B cell (primary cell): ENCODE results near the gene B3GAT3. TPM values are rescaled to one million over a fixed set of nuclear protein-coding genes. Genes with fewer than 3 reads are reported as not detected.

Source experiments
- ATAC-seq: fragments of 200-7000 bp; cut with Tn5 transposase; one replicate; pipeline ENCODE4 v1.10.0; 2021; ENCODE audit warnings: low read depth, mild to moderate bottlenecking, moderate number of reproducible peaks, moderate library complexity
- CTCF ChIA-PET: fragments of 350-600 bp; sonication (Branson Sonifier 250); formaldehyde crosslinking; loops from one replicate; lab custom pipeline; 2021; ENCODE audit warnings: antibody characterized with exemption, inconsistent platforms; lab: Charles Lee
- POLR2A ChIA-PET: fragments of 350-600 bp; sonication (Branson Sonifier 250); formaldehyde crosslinking; loops from one replicate; lab custom pipeline; 2021; ENCODE audit warnings: antibody characterized with exemption; lab: Charles Lee
- DNase-seq: peaks from one replicate; pipeline ENCODE4 v3.0.0; 2013
- H2AFZ ChIP-seq: 2 replicates; pipeline ENCODE4 v1.6.1; 2012; ENCODE audit warnings: mild to moderate bottlenecking, low read depth, low read length; ENCODE audit not compliant: insufficient read depth, poor library complexity, severe bottlenecking
- H3K27ac ChIP-seq, 2 donors: 1 replicate in 1 of 2; 2 replicates in 1 of 2; pipeline ENCODE4 v1.5.1; 2012 to 2013; ENCODE audit warnings: low read length in 2 of 2, mild to moderate bottlenecking in 2 of 2, moderate library complexity in 1 of 2
- H3K27me3 ChIP-seq, 4 experiments: fragments of 200-600 bp in 1 of 4; sonication (generic) in 1 of 4; replicated peaks in 1 of 4; 1 replicate in 2 of 4; 2 replicates in 2 of 4; pipeline versions ENCODE4 v1.6.1 to v1.7.0; 2013 to 2016; ENCODE audit warnings: low read length in 3 of 4, mild to moderate bottlenecking in 2 of 4, mixed read lengths in 1 of 4, moderate library complexity in 1 of 4; ENCODE audit not compliant: insufficient read depth in 4 of 4, control insufficient read depth in 3 of 4; ENCODE audit errors: control extremely low read depth in 1 of 4
- H3K36me3 ChIP-seq, 2 experiments: replicated peaks in 1 of 2; 1 replicate in 1 of 2; 2 replicates in 1 of 2; pipeline versions ENCODE4 v1.6.1 to v1.7.1; 2013; ENCODE audit warnings: low read length in 1 of 2; ENCODE audit not compliant: insufficient read depth in 2 of 2, control insufficient read depth in 1 of 2; ENCODE audit errors: control extremely low read depth in 1 of 2, extremely low read depth in 1 of 2
- H3K4me1 ChIP-seq, 2 donors: fragments of 200-600 bp in 1 of 2; sonication (generic) in 1 of 2; 1 replicate in 1 of 2; 2 replicates in 1 of 2; pipeline versions ENCODE4 v1.5.1 to v1.6.1; 2013 to 2017; ENCODE audit warnings: low read length in 2 of 2; ENCODE audit not compliant: control insufficient read depth in 2 of 2, insufficient read depth in 2 of 2
- H3K4me2 ChIP-seq: replicated peaks from 2 replicates; pipeline ENCODE3; 2012; ENCODE audit warnings: mild to moderate bottlenecking, low read depth, low read length; ENCODE audit not compliant: poor library complexity, severe bottlenecking
- H3K4me3 ChIP-seq, 5 experiments: fragments of 200-600 bp in 1 of 5; sonication (generic) in 1 of 5; 1 replicate in 3 of 5; 2 replicates in 2 of 5; pipeline versions ENCODE4 v1.5.1 to v1.7.0; 2011 to 2016; ENCODE audit warnings: low read length in 4 of 5, mild to moderate bottlenecking in 4 of 5, low read depth in 2 of 5, control low read depth in 1 of 5, moderate library complexity in 1 of 5; ENCODE audit not compliant: insufficient read depth in 1 of 5; ENCODE audit errors: control extremely low read depth in 1 of 5, extremely low read depth in 1 of 5
- H3K79me2 ChIP-seq: fragments of 200-600 bp; sonication (generic); one replicate; pipeline ENCODE4 v1.6.0; 2016; ENCODE audit warnings: low read length; ENCODE audit not compliant: control insufficient read depth, insufficient read depth
- H3K9ac ChIP-seq: fragments of 200-600 bp; sonication (generic); 2 replicates; pipeline ENCODE4 v1.6.1; 2017; ENCODE audit warnings: mild to moderate bottlenecking, low read length, moderate library complexity
- H3K9me3 ChIP-seq, 3 donors: one replicate each; pipeline versions ENCODE4 v1.6.1 to v1.7.1; 2013; ENCODE audit warnings: low read length in 2 of 3; ENCODE audit not compliant: control insufficient read depth in 2 of 3, insufficient read depth in 1 of 3; ENCODE audit errors: control extremely low read depth in 1 of 3
- H4K20me1 ChIP-seq: 2 replicates; pipeline ENCODE4 v1.6.0; 2012; ENCODE audit warnings: mild to moderate bottlenecking, low read length; ENCODE audit not compliant: insufficient read depth, control insufficient read depth, poor library complexity, severe bottlenecking
- H3K27ac Mint-ChIP-seq: one replicate; pipeline ENCODE4 v1.8.0; 2021; ENCODE audit warnings: mixed read lengths
- H3K27me3 Mint-ChIP-seq: one replicate; pipeline ENCODE4 v1.8.0; 2021; ENCODE audit warnings: mixed read lengths
- H3K4me1 Mint-ChIP-seq: one replicate; pipeline ENCODE4 v1.8.0; 2021; ENCODE audit warnings: mixed read lengths
- H3K4me3 Mint-ChIP-seq: one replicate; pipeline ENCODE4 v1.8.0; 2021; ENCODE audit warnings: mixed read lengths
- H3K9me3 Mint-ChIP-seq: one replicate; pipeline ENCODE4 v1.8.0; 2022; ENCODE audit warnings: mixed read lengths; ENCODE audit not compliant: insufficient read depth
- EZH2 ChIP-seq: IDR thresholded peaks from 2 replicates; pipeline ENCODE4 v1.6.1; 2012; ENCODE audit warnings: borderline replicate concordance, low read depth, mild to moderate bottlenecking, moderate library complexity, low read length; ENCODE audit not compliant: insufficient read depth, poor library complexity, severe bottlenecking
- WGBS: methylation state at CpG from one replicate; pipeline ENCODE4 v1.1.5; 2013; ENCODE audit warnings: missing lambda C conversion rate; ENCODE audit not compliant: insufficient coverage; 5-methylcytosine and 5-hydroxymethylcytosine counted together
- intact Hi-C: fragments of 100-400 bp; cut with micrococcal nuclease; formaldehyde crosslinking; loops from one replicate; pipeline ENCODE4 v1.10.0; 2022
- polyA plus RNA-seq: library from polyadenylated mRNA; depleted of rRNA; stranded (reverse); fragments of >200 nt; gene quantifications from 2 replicates; pipeline ENCODE4 v1.2.3, GENCODE V29; 2012
- total RNA-seq, 2 donors: library from RNA; stranded (reverse); fragments of 120-200 nt in 1 of 2; gene quantifications; 1 replicate in 1 of 2; 2 replicates in 1 of 2; pipeline versions ENCODE4 v1.2.3 to v1.2.4, GENCODE V29; 2013 to 2022
- TF ChIP-seq, protein P1 (sequence below): fragments of 200-600 bp; IDR thresholded peaks from one replicate; pipeline ENCODE4 v1.8.0; 2022; ENCODE audit warnings: antibody characterized with exemption, mild to moderate bottlenecking

B3GAT3 gene
- total and polyA plus RNA-seq, 2 donors (not counting 1 experiment from before 2014, with no cell fraction given), result 66.6 to 89.3 TPM

DNA sequence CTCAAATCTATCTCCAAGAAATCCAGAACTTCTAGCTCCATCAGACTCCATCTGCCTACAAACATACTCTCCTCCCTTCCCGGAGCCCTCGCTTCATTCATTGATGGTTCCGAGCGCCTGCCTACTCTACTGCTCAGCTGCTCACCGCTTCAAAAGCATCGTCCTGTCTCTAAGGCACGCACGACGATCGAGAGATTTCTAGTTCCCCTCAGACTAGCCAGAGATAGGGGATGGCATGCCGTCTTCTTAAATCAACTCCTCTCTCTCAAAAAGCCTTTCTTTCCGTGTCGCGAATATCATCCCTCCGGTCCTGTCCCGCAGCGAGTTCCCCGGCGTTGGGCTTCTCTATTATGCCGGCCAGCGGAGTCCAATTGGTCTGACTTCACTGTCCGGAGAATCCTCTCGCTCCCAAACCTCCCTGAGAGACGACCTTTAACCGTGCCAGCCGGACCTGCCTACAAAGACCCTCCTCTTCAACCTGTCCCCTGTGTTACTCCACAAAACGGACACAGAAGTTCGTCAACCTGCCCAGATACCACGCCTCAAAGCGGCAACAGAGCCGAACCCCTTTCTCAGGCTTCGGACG, 48.7 kb downstream of the B3GAT3 start:
- intact Hi-C loops, result loop anchor here (1.0 to 5.0 kb wide), 4 partner anchors 13 to 289 kb away; partner anchors contain the start of genes BSCL2 and GNG3
- Mint-ChIP-seq H3K4me3 (peak overlapping the region; percentile 92), H3K9me3 (no peaks in the 10 kb centered on the region), H3K27me3 (no peaks in the 10 kb centered on the region), H3K4me1 (peaks cover 52% of the 10 kb centered on the region), H3K27ac (peak overlapping the region; percentile 95)
- Histone ChIP-seq H3K36me3 (peaks cover 6 to 47% of the 10 kb centered on the region in 2 experiments), H3K4me1 (peaks cover 12 to 25% of the 10 kb centered on the region in 2 donors), H2AFZ (peak overlapping the region; percentile 89), H4K20me1 (peaks cover 8% of the 10 kb centered on the region), H3K27ac (peak overlapping the region; percentile 84 to 88), H3K9ac (peak overlapping the region; percentile 86), H3K9me3 (peaks cover 0 to 3% (median 0%) of the 10 kb centered on the region in 3 donors), H3K4me2 (peak overlapping the region; percentile 84), H3K79me2 (peaks cover 18% of the 10 kb centered on the region), H3K27me3 (no peaks in the 10 kb centered on the region), H3K4me3 (peak overlapping the region; percentile 74 to 99 (median 80))
- ChIA-PET CTCF (interaction anchor here (0.7 to 6.1 kb wide), 12 partner anchors 13 to 213 kb away, joined by 3 to 33 read pairs (median 4); partner anchors contain the start of genes EML3, LBHD1, TUT1 and UQCC3), POLR2A (interaction anchor here (0.9 to 2.3 kb wide), 18 partner anchors 16 to 268 kb away, joined by 3 to 35 read pairs (median 4); partner anchors contain the start of genes B3GAT3, C11orf98, CSKMT and HNRNPUL2)
- DNase-seq, result peak; percentile 60
- WGBS, result 2% methylated on average over 33 of the region's 33 CpGs
- TF ChIP-seq, protein P1, sequence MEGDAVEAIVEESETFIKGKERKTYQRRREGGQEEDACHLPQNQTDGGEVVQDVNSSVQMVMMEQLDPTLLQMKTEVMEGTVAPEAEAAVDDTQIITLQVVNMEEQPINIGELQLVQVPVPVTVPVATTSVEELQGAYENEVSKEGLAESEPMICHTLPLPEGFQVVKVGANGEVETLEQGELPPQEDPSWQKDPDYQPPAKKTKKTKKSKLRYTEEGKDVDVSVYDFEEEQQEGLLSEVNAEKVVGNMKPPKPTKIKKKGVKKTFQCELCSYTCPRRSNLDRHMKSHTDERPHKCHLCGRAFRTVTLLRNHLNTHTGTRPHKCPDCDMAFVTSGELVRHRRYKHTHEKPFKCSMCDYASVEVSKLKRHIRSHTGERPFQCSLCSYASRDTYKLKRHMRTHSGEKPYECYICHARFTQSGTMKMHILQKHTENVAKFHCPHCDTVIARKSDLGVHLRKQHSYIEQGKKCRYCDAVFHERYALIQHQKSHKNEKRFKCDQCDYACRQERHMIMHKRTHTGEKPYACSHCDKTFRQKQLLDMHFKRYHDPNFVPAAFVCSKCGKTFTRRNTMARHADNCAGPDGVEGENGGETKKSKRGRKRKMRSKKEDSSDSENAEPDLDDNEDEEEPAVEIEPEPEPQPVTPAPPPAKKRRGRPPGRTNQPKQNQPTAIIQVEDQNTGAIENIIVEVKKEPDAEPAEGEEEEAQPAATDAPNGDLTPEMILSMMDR, result no peak
- no peak for TF ChIP-seq EZH2
- ATAC-seq, result no peak

DNA sequence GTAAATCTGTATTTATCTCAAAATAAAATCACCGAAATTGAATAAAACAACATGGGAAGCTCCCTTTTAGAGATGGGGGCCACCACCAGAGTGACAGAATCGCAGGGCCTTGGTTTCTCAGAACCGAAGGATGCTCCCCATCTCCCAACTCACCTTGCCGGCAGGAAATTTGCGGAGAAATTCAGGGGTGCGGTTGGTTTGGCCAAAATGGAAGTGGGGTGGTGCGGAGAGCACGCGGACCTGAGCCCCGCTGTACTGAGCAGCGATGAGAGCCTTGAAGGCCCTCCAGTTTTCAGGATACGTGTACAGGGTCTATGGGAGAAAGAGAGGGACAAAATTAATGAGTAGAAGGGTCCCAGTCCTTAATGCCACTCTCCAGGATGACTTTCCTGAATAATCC, 49.4 kb downstream of the B3GAT3 start:
- Histone ChIP-seq H2AFZ (no peak overlapping the region), H3K36me3 (peaks cover 6 to 53% of the 10 kb centered on the region in 2 experiments), H3K9me3 (peaks cover 0 to 3% (median 0%) of the 10 kb centered on the region in 3 donors), H3K4me3 (peak overlapping the region; percentile 74 to 99 (median 80)), H3K27ac (peak overlapping the region; percentile 84 to 88), H3K4me2 (peak overlapping the region; percentile 84), H3K27me3 (no peaks in the 10 kb centered on the region), H3K4me1 (peaks cover 12 to 25% of the 10 kb centered on the region in 2 donors), H3K79me2 (peaks cover 20% of the 10 kb centered on the region), H4K20me1 (peaks cover 12% of the 10 kb centered on the region), H3K9ac (peak overlapping the region; percentile 86)
- CTCF ChIA-PET, result interaction anchor here (0.6 to 6.1 kb wide), 7 partner anchors 12 to 327 kb away, joined by 3 to 33 read pairs (median 5); no protein-coding TSS in a partner anchor
- intact Hi-C loops, result loop anchor here (5.0 kb wide), 1 partner anchor 135 kb away; the partner anchor contains the start of genes BSCL2 and GNG3
- WGBS, result 95% methylated on average over 6 of the region's 12 CpGs
- Mint-ChIP-seq H3K27ac (peak overlapping the region; percentile 95), H3K9me3 (no peaks in the 10 kb centered on the region), H3K4me1 (peaks cover 52% of the 10 kb centered on the region), H3K27me3 (no peaks in the 10 kb centered on the region), H3K4me3 (peak overlapping the region; percentile 92)
- TF ChIP-seq EZH2, result no peak
- TF ChIP-seq, protein P1, result no peak
- DNase-seq, result no peak
- POLR2A ChIA-PET, result interaction anchor here (0.9 to 2.0 kb wide), 3 partner anchors 18 to 140 kb away, joined by 3 to 7 read pairs (median 3); no protein-coding TSS in a partner anchor
- no peak for ATAC-seq
